WTC11 (cell line): Measurements from ENCODE around the gene BPHL. TPM values are rescaled to one million over a fixed set of nuclear protein-coding genes. Genes with fewer than 3 reads are reported as not detected.

Experiments used
- ATAC-seq: fragments of 200-7000 bp; cut with Tn5 transposase; 2 replicates; pipeline ENCODE4 v1.10.0; 2021; ENCODE audit warnings: mild to moderate bottlenecking, moderate library complexity
- CTCF ChIA-PET: fragments of 300-600 bp; sonication (Branson Sonifier 250); formaldehyde crosslinking; loops from one replicate; lab custom pipeline; 2021; ENCODE audit warnings: antibody characterized with exemption; lab: Charles Lee
- POLR2A ChIA-PET: fragments of 350-600 bp; sonication (Branson Sonifier 250); formaldehyde crosslinking; loops from one replicate; lab custom pipeline; 2021; ENCODE audit warnings: antibody characterized with exemption; lab: Charles Lee
- DNase-seq: peaks from one replicate; pipeline ENCODE4 v3.0.0; 2021; ENCODE audit warnings: low spot score
- H3K27ac Mint-ChIP-seq: 2 replicates; pipeline ENCODE4 v1.8.0; 2021; ENCODE audit warnings: mixed read lengths
- H3K27me3 Mint-ChIP-seq: 2 replicates; pipeline ENCODE4 v1.8.0; 2021; ENCODE audit warnings: low read depth, mild to moderate bottlenecking, moderate library complexity, mixed read lengths
- H3K36me3 Mint-ChIP-seq: 2 replicates; pipeline ENCODE4 v1.8.0; 2021; ENCODE audit warnings: mixed read lengths
- H3K4me1 Mint-ChIP-seq: 2 replicates; pipeline ENCODE4 v1.8.0; 2022; ENCODE audit warnings: mixed read lengths
- H3K4me3 Mint-ChIP-seq: 2 replicates; pipeline ENCODE4 v1.8.0; 2021; ENCODE audit warnings: mild to moderate bottlenecking, moderate library complexity, mixed read lengths
- H3K9me3 Mint-ChIP-seq: 2 replicates; pipeline ENCODE4 v1.8.0; 2021; ENCODE audit warnings: mixed read lengths
- CBFB ChIP-seq: sonication (generic); formaldehyde crosslinking; IDR thresholded peaks from 2 replicates; pipeline ENCODE4 v1.8.1; 2022; ENCODE audit warnings: mild to moderate bottlenecking, low read depth, missing genetic modification reagents
- ELF4 ChIP-seq: sonication (generic); formaldehyde crosslinking; IDR thresholded peaks from 2 replicates; pipeline ENCODE4 v1.8.1; 2022; ENCODE audit warnings: low read depth, mild to moderate bottlenecking, moderate library complexity, missing genetic modification reagents
- FOXJ3 ChIP-seq: sonication (generic); formaldehyde crosslinking; IDR thresholded peaks from 2 replicates; pipeline ENCODE4 v1.9.0; 2021; ENCODE audit warnings: missing genetic modification reagents, mild to moderate bottlenecking, borderline replicate concordance
- GRHL2 ChIP-seq: fragments of 250-450 bp; sonication (Bioruptor Pico); IDR thresholded peaks from 2 replicates; pipeline ENCODE4 v1.8.0; 2022; ENCODE audit warnings: mild to moderate bottlenecking, moderate library complexity; ENCODE audit not compliant: insufficient replicate concordance, severe bottlenecking
- IRF2 ChIP-seq: sonication (generic); formaldehyde crosslinking; IDR thresholded peaks from 2 replicates; pipeline ENCODE4 v1.8.0; 2022; ENCODE audit warnings: low read depth, missing genetic modification reagents, borderline replicate concordance
- JAZF1 ChIP-seq: fragments of 250-450 bp; sonication (Bioruptor Pico); IDR thresholded peaks from 2 replicates; pipeline ENCODE4 v1.9.0; 2021; ENCODE audit warnings: moderate library complexity, mild to moderate bottlenecking, inconsistent platforms
- MYBL2 ChIP-seq: sonication (generic); formaldehyde crosslinking; IDR thresholded peaks from 2 replicates; pipeline ENCODE4 v1.8.1; 2023; ENCODE audit warnings: mild to moderate bottlenecking, moderate library complexity, missing genetic modification reagents
- NFYB ChIP-seq: sonication (generic); formaldehyde crosslinking; conservative IDR thresholded peaks from 2 replicates; pipeline ENCODE4 v1.8.0; 2022; ENCODE audit warnings: low read depth, missing genetic modification reagents
- NR1H2 ChIP-seq: sonication (generic); formaldehyde crosslinking; IDR thresholded peaks from 2 replicates; pipeline ENCODE4 v1.9.0; 2021; ENCODE audit warnings: mild to moderate bottlenecking, moderate library complexity, missing genetic modification reagents
- OVOL2 ChIP-seq: fragments of 250-450 bp; sonication (Bioruptor Pico); IDR thresholded peaks from 2 replicates; pipeline ENCODE4 v1.9.0; 2021; ENCODE audit warnings: mild to moderate bottlenecking, borderline replicate concordance
- SOX15 ChIP-seq: fragments of 250-450 bp; sonication (Bioruptor Pico); IDR thresholded peaks from 2 replicates; pipeline ENCODE4 v1.9.0; 2021; ENCODE audit warnings: mild to moderate bottlenecking
- TCF7 ChIP-seq: sonication (generic); formaldehyde crosslinking; IDR thresholded peaks from 2 replicates; pipeline ENCODE4 v1.8.0; 2022; ENCODE audit warnings: mild to moderate bottlenecking, low read depth, missing genetic modification reagents, moderate library complexity
- TEAD1 ChIP-seq: sonication (generic); formaldehyde crosslinking; IDR thresholded peaks from 2 replicates; pipeline ENCODE4 v1.8.0; 2022; ENCODE audit warnings: mild to moderate bottlenecking, missing genetic modification reagents
- TP53 ChIP-seq: sonication (generic); formaldehyde crosslinking; IDR thresholded peaks from 2 replicates; pipeline ENCODE4 v1.8.1; 2023; ENCODE audit warnings: mild to moderate bottlenecking, missing genetic modification reagents
- ZNF138 ChIP-seq: sonication (generic); formaldehyde crosslinking; conservative IDR thresholded peaks from 2 replicates; pipeline ENCODE4 v1.8.1; 2022; ENCODE audit warnings: mild to moderate bottlenecking, moderate library complexity, missing genetic modification reagents
- ZNF219 ChIP-seq: sonication (generic); formaldehyde crosslinking; IDR thresholded peaks from 2 replicates; pipeline ENCODE4 v1.8.0; 2023; ENCODE audit warnings: missing genetic modification reagents, mild to moderate bottlenecking, borderline replicate concordance
- ZNF263 ChIP-seq: sonication (generic); formaldehyde crosslinking; IDR thresholded peaks from 2 replicates; pipeline ENCODE4 v1.8.1; 2022; ENCODE audit warnings: low read depth, mild to moderate bottlenecking, moderate library complexity, missing genetic modification reagents
- ZNF423 ChIP-seq: fragments of 250-450 bp; sonication (Bioruptor Pico); IDR thresholded peaks from 2 replicates; pipeline ENCODE4 v2.1.2; 2022; ENCODE audit warnings: mild to moderate bottlenecking, moderate library complexity
- total RNA-seq: library from RNA; stranded (reverse); gene quantifications from 3 replicates; pipeline ENCODE4 v1.2.3, GENCODE V29; 2021
- TF ChIP-seq, protein P1 (sequence below): sonication (generic); formaldehyde crosslinking; IDR thresholded peaks from 2 replicates; pipeline ENCODE4 v1.8.1; 2023; ENCODE audit warnings: mild to moderate bottlenecking, missing genetic modification reagents, borderline replicate concordance
- TF ChIP-seq, protein P2 (sequence below): sonication (generic); formaldehyde crosslinking; IDR thresholded peaks from 2 replicates; pipeline ENCODE4 v1.8.0; 2022; ENCODE audit warnings: mild to moderate bottlenecking, missing genetic modification reagents
- TF ChIP-seq, protein P3 (sequence below): sonication (generic); formaldehyde crosslinking; IDR thresholded peaks from 2 replicates; pipeline ENCODE4 v1.8.0; 2022; ENCODE audit warnings: mild to moderate bottlenecking, missing genetic modification reagents
- TF ChIP-seq, protein P4 (sequence below): sonication (generic); formaldehyde crosslinking; IDR thresholded peaks from 2 replicates; pipeline ENCODE4 v1.8.1; 2023; ENCODE audit warnings: mild to moderate bottlenecking, missing genetic modification reagents, moderate library complexity
- TF ChIP-seq, protein P5 (sequence below): sonication (generic); formaldehyde crosslinking; IDR thresholded peaks from 2 replicates; pipeline ENCODE4 v1.8.1; 2022; ENCODE audit warnings: low read depth, mild to moderate bottlenecking, moderate library complexity, missing genetic modification reagents, borderline replicate concordance
- TF ChIP-seq, protein P6 (sequence below): fragments of 250-450 bp; sonication (Bioruptor Pico); IDR thresholded peaks from 2 replicates; pipeline ENCODE4 v1.9.0; 2021; ENCODE audit warnings: moderate library complexity, mild to moderate bottlenecking, inconsistent platforms, borderline replicate concordance
- TF ChIP-seq, protein P7 (sequence below): fragments of 250-450 bp; sonication (Bioruptor Pico); IDR thresholded peaks from 2 replicates; pipeline ENCODE4 v1.8.0; 2021; ENCODE audit warnings: mild to moderate bottlenecking

BPHL gene
- total RNA-seq, 1 experiment from 2014 or later = 29.7 TPM

DNA sequence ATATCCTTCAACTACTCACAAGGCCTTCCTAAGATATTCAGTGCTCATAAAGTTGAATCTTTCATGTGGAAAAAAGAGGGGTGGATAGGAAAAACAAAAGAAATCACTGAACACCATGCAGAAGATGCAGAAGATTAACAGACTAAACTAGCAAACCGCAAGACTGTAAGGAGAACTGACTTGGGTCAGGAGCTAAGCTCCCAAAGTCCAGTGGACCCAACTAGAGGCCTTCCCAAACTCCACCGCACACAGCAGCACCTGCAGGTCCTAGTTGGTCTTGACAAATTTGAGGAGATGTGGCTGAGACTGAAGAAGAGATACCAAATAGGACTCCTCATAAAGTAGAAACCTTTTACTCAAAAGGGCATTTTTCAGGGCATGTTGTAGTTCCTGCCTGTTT is 46.9 kb upstream of the BPHL start:
- peaks cover 27% of the 10 kb centered on the region for H3K36me3 Mint-ChIP-seq
- POLR2A ChIA-PET = no interaction called here
- no peak for ATAC-seq
- no peak overlapping the region for H3K4me3 Mint-ChIP-seq
- TF ChIP-seq GRHL2 (no peak), SOX15 (no peak), ZNF423 (no peak), CBFB (CRISPR knock-in tag) (no peak), ZNF219 (no peak), TCF7 (CRISPR knock-in tag) (no peak), MYBL2 (CRISPR knock-in tag) (no peak), ZNF138 (no peak)
- TF ChIP-seq, protein P1, sequence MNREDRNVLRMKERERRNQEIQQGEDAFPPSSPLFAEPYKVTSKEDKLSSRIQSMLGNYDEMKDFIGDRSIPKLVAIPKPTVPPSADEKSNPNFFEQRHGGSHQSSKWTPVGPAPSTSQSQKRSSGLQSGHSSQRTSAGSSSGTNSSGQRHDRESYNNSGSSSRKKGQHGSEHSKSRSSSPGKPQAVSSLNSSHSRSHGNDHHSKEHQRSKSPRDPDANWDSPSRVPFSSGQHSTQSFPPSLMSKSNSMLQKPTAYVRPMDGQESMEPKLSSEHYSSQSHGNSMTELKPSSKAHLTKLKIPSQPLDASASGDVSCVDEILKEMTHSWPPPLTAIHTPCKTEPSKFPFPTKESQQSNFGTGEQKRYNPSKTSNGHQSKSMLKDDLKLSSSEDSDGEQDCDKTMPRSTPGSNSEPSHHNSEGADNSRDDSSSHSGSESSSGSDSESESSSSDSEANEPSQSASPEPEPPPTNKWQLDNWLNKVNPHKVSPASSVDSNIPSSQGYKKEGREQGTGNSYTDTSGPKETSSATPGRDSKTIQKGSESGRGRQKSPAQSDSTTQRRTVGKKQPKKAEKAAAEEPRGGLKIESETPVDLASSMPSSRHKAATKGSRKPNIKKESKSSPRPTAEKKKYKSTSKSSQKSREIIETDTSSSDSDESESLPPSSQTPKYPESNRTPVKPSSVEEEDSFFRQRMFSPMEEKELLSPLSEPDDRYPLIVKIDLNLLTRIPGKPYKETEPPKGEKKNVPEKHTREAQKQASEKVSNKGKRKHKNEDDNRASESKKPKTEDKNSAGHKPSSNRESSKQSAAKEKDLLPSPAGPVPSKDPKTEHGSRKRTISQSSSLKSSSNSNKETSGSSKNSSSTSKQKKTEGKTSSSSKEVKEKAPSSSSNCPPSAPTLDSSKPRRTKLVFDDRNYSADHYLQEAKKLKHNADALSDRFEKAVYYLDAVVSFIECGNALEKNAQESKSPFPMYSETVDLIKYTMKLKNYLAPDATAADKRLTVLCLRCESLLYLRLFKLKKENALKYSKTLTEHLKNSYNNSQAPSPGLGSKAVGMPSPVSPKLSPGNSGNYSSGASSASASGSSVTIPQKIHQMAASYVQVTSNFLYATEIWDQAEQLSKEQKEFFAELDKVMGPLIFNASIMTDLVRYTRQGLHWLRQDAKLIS (CRISPR knock-in tag) = no peak
- TF ChIP-seq, protein P2, sequence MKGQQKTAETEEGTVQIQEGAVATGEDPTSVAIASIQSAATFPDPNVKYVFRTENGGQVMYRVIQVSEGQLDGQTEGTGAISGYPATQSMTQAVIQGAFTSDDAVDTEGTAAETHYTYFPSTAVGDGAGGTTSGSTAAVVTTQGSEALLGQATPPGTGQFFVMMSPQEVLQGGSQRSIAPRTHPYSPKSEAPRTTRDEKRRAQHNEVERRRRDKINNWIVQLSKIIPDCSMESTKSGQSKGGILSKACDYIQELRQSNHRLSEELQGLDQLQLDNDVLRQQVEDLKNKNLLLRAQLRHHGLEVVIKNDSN = no peak
- TF ChIP-seq, all 79 proteins: peak for 0
- Mint-ChIP-seq H3K27ac (peak overlapping the region; percentile 90), H3K27me3 (peaks cover 11% of the 10 kb centered on the region), H3K4me1 (peaks cover 58% of the 10 kb centered on the region), H3K9me3 (peaks cover 11% of the 10 kb centered on the region)
- CTCF ChIA-PET = interaction anchor here (0.8 kb wide), 1 partner anchor 124 kb away, joined by 3 read pairs; no protein-coding TSS in a partner anchor
- no peak for DNase-seq

DNA sequence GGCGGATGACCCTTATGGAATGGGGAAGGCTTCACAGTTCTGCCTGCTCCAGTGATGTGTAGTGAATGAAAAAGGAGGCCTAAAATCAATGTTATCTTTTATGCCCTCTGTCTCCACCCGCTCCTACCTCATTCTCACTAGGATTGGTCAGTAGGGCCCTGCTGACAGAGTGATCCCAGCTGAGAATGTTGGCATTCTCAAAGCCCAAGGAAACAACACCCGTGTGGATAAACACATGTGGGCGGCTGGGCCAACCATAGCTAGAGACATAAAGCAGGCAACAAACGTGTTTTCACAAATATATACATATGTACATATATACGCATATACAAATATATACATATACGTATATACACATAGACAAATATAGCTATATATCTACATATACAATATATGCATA is 45.7 kb upstream of the BPHL start:
- H3K4me3 Mint-ChIP-seq = no peak overlapping the region
- POLR2A ChIA-PET = no interaction called here
- no peak for ATAC-seq

DNA sequence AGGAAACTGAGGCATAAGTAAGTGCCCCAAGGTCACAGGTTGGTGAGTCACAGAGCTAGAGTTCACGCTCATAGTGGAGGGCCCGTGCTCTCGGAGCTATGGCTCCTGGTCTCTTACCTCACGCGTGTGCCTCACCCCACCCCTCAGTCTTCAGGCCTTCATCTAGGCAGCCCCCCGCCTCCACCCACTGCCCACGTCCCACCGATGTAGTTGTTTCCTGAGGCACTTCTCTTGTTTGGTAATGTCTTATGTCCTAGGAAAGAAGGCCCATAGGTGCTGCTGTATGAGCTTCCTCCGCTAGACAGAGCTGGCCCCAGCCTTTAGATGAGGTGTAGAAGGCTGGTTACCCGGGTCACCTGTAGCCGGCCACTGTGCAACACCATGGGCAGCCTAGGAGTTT is 45.1 kb upstream of the BPHL start:
- Mint-ChIP-seq H3K27ac (peak overlapping the region; percentile 90; the same call in 1 of the 2 replicates), H3K4me3 (no peak overlapping the region), H3K27me3 (no peaks in the 10 kb centered on the region; the same call in 1 of the 2 replicates), H3K4me1 (peaks cover 69% of the 10 kb centered on the region), H3K9me3 (peaks cover 5% of the 10 kb centered on the region), H3K36me3 (peaks cover 29% of the 10 kb centered on the region)
- ChIA-PET CTCF (no interaction called here), POLR2A (no interaction called here)
- no peak for DNase-seq
- ATAC-seq = no peak
- TF ChIP-seq, protein P3, sequence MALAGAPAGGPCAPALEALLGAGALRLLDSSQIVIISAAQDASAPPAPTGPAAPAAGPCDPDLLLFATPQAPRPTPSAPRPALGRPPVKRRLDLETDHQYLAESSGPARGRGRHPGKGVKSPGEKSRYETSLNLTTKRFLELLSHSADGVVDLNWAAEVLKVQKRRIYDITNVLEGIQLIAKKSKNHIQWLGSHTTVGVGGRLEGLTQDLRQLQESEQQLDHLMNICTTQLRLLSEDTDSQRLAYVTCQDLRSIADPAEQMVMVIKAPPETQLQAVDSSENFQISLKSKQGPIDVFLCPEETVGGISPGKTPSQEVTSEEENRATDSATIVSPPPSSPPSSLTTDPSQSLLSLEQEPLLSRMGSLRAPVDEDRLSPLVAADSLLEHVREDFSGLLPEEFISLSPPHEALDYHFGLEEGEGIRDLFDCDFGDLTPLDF = no peak
- TF ChIP-seq, protein P4, sequence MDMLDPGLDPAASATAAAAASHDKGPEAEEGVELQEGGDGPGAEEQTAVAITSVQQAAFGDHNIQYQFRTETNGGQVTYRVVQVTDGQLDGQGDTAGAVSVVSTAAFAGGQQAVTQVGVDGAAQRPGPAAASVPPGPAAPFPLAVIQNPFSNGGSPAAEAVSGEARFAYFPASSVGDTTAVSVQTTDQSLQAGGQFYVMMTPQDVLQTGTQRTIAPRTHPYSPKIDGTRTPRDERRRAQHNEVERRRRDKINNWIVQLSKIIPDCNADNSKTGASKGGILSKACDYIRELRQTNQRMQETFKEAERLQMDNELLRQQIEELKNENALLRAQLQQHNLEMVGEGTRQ = no peak
- TF ChIP-seq TEAD1 (CRISPR knock-in tag) = no peak
- TF ChIP-seq IRF2 = no peak
- TF ChIP-seq NR1H2 = no peak
- TF ChIP-seq, protein P5, sequence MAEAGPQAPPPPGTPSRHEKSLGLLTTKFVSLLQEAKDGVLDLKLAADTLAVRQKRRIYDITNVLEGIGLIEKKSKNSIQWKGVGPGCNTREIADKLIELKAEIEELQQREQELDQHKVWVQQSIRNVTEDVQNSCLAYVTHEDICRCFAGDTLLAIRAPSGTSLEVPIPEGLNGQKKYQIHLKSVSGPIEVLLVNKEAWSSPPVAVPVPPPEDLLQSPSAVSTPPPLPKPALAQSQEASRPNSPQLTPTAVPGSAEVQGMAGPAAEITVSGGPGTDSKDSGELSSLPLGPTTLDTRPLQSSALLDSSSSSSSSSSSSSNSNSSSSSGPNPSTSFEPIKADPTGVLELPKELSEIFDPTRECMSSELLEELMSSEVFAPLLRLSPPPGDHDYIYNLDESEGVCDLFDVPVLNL (CRISPR knock-in tag) = no peak
- TF ChIP-seq JAZF1 (CRISPR knock-in tag) = no peak
- no peak for TF ChIP-seq TCF7 (CRISPR knock-in tag)
- TF ChIP-seq CBFB (CRISPR knock-in tag) = no peak
- no peak for TF ChIP-seq ZNF263 (CRISPR knock-in tag)
- no peak for TF ChIP-seq TP53 (CRISPR knock-in tag)
- TF ChIP-seq FOXJ3 = no peak
- TF ChIP-seq, protein P6, sequence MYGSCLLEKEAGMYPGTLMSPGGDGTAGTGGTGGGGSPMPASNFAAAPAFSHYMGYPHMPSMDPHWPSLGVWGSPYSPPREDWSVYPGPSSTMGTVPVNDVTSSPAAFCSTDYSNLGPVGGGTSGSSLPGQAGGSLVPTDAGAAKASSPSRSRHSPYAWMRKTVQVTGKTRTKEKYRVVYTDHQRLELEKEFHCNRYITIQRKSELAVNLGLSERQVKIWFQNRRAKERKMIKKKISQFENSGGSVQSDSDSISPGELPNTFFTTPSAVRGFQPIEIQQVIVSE (CRISPR knock-in tag) = no peak
- no peak for TF ChIP-seq SOX15
- TF ChIP-seq, protein P7, sequence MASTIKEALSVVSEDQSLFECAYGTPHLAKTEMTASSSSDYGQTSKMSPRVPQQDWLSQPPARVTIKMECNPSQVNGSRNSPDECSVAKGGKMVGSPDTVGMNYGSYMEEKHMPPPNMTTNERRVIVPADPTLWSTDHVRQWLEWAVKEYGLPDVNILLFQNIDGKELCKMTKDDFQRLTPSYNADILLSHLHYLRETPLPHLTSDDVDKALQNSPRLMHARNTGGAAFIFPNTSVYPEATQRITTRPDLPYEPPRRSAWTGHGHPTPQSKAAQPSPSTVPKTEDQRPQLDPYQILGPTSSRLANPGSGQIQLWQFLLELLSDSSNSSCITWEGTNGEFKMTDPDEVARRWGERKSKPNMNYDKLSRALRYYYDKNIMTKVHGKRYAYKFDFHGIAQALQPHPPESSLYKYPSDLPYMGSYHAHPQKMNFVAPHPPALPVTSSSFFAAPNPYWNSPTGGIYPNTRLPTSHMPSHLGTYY (CRISPR knock-in tag) = no peak
- TF ChIP-seq OVOL2 = no peak

More for the DNA sequence above, 45.7 kb upstream of the BPHL start:
- peaks cover 27% of the 10 kb centered on the region for H3K36me3 Mint-ChIP-seq
- no peak for TF ChIP-seq ELF4 (CRISPR knock-in tag)
- TF ChIP-seq NFYB = no peak
- TF ChIP-seq, all 79 proteins: peak for 0
- CTCF ChIA-PET = interaction anchor here (0.5 kb wide), 1 partner anchor 9 kb away, joined by 3 read pairs; no protein-coding TSS in a partner anchor
- peaks cover under 1% of the 10 kb centered on the region for H3K27me3 Mint-ChIP-seq
- no peak for DNase-seq
- H3K9me3 Mint-ChIP-seq = no peaks in the 10 kb centered on the region
- peaks cover 69% of the 10 kb centered on the region for H3K4me1 Mint-ChIP-seq
- peak overlapping the region; percentile 68 for H3K27ac Mint-ChIP-seq
